Upper lobe of left lung (tissue), 4 donors: ENCODE measurements around the gene CACNB2.

Experiments used
- CTCF ChIP-seq, 6 experiments: fragments of 450-650 bp in 4 of 6; fragments of 200-600 bp in 2 of 6; sonication (generic) in 2 of 6; IDR thresholded peaks; one replicate each; pipeline ENCODE4 v1.5.1; 2016 to 2019; ENCODE audit warnings: antibody characterized with exemption in 6 of 6
- POLR2AphosphoS5 ChIP-seq, 2 donors: sonication (generic); formaldehyde crosslinking; IDR thresholded peaks; one replicate each; pipeline ENCODE4 v1.5.1; 2017; ENCODE audit warnings: antibody characterized with exemption in 2 of 2

GRCh38 chr10:18099415-18099814 is 40.8 kb upstream of the CACNB2 start:
- no peak for TF ChIP-seq CTCF (IDR thresholded peaks at IDR 0.05)
- TF ChIP-seq POLR2AphosphoS5 (IDR thresholded peaks at IDR 0.05) = no peak
